H9 (cell line): ENCODE results near the gene BTBD18. TPM values are rescaled to one million over a fixed set of nuclear protein-coding genes. Genes with fewer than 3 reads are reported as not detected.
"Not testable (repeated sequence)": the region's sequence is repeated elsewhere in the genome, so short reads cannot be mapped to it uniquely, and the experiment has no call there.

Experiments
- DNase-seq: peaks from one replicate; pipeline ENCODE4 v3.0.0-alpha.2; 2017
- H2AFZ ChIP-seq: one replicate; pipeline ENCODE4 v1.6.1; 2013; ENCODE audit warnings: mild to moderate bottlenecking, low read length, control low read depth, moderate library complexity
- H2AK5ac ChIP-seq: 2 replicates; pipeline ENCODE4 v1.6.1; 2013; ENCODE audit warnings: low read length, control low read depth, mixed read lengths; ENCODE audit not compliant: insufficient read length
- H2BK120ac ChIP-seq: one replicate; pipeline ENCODE4 v1.6.1; 2013; ENCODE audit warnings: low read depth, mild to moderate bottlenecking, low read length, control low read depth, inconsistent platforms; ENCODE audit not compliant: poor library complexity, severe bottlenecking
- H2BK12ac ChIP-seq: 2 replicates; pipeline ENCODE4 v1.6.1; 2013; ENCODE audit warnings: low read length, control low read depth, mixed read lengths, low read depth; ENCODE audit not compliant: insufficient read length
- H2BK15ac ChIP-seq: 2 replicates; pipeline ENCODE4 v1.6.1; 2013; ENCODE audit warnings: low read depth, low read length, control low read depth
- H2BK20ac ChIP-seq: one replicate; pipeline ENCODE4 v1.6.1; 2013; ENCODE audit warnings: low read depth, mild to moderate bottlenecking, low read length, control low read depth, inconsistent platforms; ENCODE audit not compliant: poor library complexity, severe bottlenecking
- H2BK5ac ChIP-seq: 2 replicates; pipeline ENCODE4 v1.6.1; 2013; ENCODE audit warnings: low read length, control low read depth, mixed read lengths; ENCODE audit not compliant: insufficient read length
- H3K14ac ChIP-seq: 2 replicates; pipeline ENCODE4 v1.6.1; 2013; ENCODE audit warnings: low read length, control low read depth; ENCODE audit not compliant: insufficient read depth
- H3K18ac ChIP-seq: 2 replicates; pipeline ENCODE4 v1.6.1; 2013; ENCODE audit warnings: low read depth, mild to moderate bottlenecking, mixed read lengths, low read length, control low read depth; ENCODE audit not compliant: insufficient read length
- H3K23ac ChIP-seq: 2 replicates; pipeline ENCODE4 v1.6.1; 2013; ENCODE audit warnings: low read length, control low read depth, mixed read lengths, low read depth; ENCODE audit not compliant: insufficient read length
- H3K23me2 ChIP-seq: 2 replicates; pipeline ENCODE4 v1.6.1; 2013; ENCODE audit warnings: low read depth, mild to moderate bottlenecking, mixed read lengths, low read length, control low read depth; ENCODE audit not compliant: insufficient read length, poor library complexity, severe bottlenecking
- H3K27ac ChIP-seq: 2 replicates; pipeline ENCODE4 v1.5.1; 2013; ENCODE audit warnings: low read length, control low read depth, mixed read lengths, low read depth; ENCODE audit not compliant: insufficient read length
- H3K27me3 ChIP-seq: 2 replicates; pipeline ENCODE4 v1.6.1; 2013; ENCODE audit warnings: low read length, control low read depth, inconsistent platforms; ENCODE audit not compliant: insufficient read depth
- H3K4ac ChIP-seq: 2 replicates; pipeline ENCODE4 v1.6.1; 2013; ENCODE audit warnings: low read depth, mild to moderate bottlenecking, control low read depth, inconsistent platforms, low read length, moderate library complexity
- H3K4me1 ChIP-seq: 2 replicates; pipeline ENCODE4 v1.6.1; 2013; ENCODE audit warnings: low read length, control low read depth, inconsistent platforms; ENCODE audit not compliant: insufficient read depth
- H3K4me2 ChIP-seq: 2 replicates; pipeline ENCODE4 v1.6.1; 2013; ENCODE audit warnings: low read length, control low read depth, mixed read lengths; ENCODE audit not compliant: insufficient read length, insufficient read depth
- H3K56ac ChIP-seq: 2 replicates; pipeline ENCODE4 v1.6.1; 2013; ENCODE audit warnings: low read depth, mild to moderate bottlenecking, mixed read lengths, low read length, control low read depth; ENCODE audit not compliant: insufficient read length
- H3K79me1 ChIP-seq: 2 replicates; pipeline ENCODE4 v1.6.1; 2013; ENCODE audit warnings: low read depth, mild to moderate bottlenecking, moderate library complexity, low read length, control low read depth, inconsistent platforms; ENCODE audit not compliant: insufficient read depth, poor library complexity, severe bottlenecking
- H3K79me2 ChIP-seq: 2 replicates; pipeline ENCODE4 v1.6.1; 2013; ENCODE audit warnings: low read length, control low read depth, inconsistent platforms; ENCODE audit not compliant: insufficient read depth
- H3K9ac ChIP-seq: 2 replicates; pipeline ENCODE4 v1.6.1; 2013; ENCODE audit warnings: low read length, control low read depth, mixed read lengths; ENCODE audit not compliant: insufficient read length; ENCODE audit errors: extremely low read depth
- H3K9me3 ChIP-seq: one replicate; pipeline ENCODE4 v1.6.1; 2013; ENCODE audit warnings: low read depth, low read length, inconsistent platforms; ENCODE audit not compliant: control insufficient read depth
- H3T11ph ChIP-seq: one replicate; pipeline ENCODE4 v1.6.1; 2013; ENCODE audit warnings: mild to moderate bottlenecking, low read length, control low read depth, inconsistent platforms
- H4K20me1 ChIP-seq: one replicate; pipeline ENCODE4 v1.6.1; 2013; ENCODE audit not compliant: control insufficient read depth, insufficient read length, insufficient read depth
- H4K5ac ChIP-seq: 2 replicates; pipeline ENCODE4 v1.6.1; 2013; ENCODE audit warnings: low read depth, mild to moderate bottlenecking, mixed read lengths, low read length, control low read depth; ENCODE audit not compliant: insufficient read length
- H4K8ac ChIP-seq: replicated peaks from 2 replicates; pipeline ENCODE4 v1.6.1; 2013; ENCODE audit warnings: low read length, control low read depth, mixed read lengths, low read depth; ENCODE audit not compliant: insufficient read length
- H4K91ac ChIP-seq: 2 replicates; pipeline ENCODE4 v1.6.1; 2013; ENCODE audit warnings: low read depth, mild to moderate bottlenecking, moderate library complexity, mixed read lengths, low read length, control low read depth; ENCODE audit not compliant: insufficient read length
- H3K27ac Mint-ChIP-seq, 3 experiments: 2 replicates in 2 of 3; 3 replicates in 1 of 3; pipeline ENCODE4 v1.8.0; 2020 to 2021; ENCODE audit warnings: mixed read lengths in 3 of 3, mild to moderate bottlenecking in 1 of 3, moderate library complexity in 1 of 3
- H3K27me3 Mint-ChIP-seq: 2 replicates; pipeline ENCODE4 v1.8.0; 2021; ENCODE audit warnings: low read depth, mild to moderate bottlenecking, moderate library complexity, mixed read lengths
- H3K36me3 Mint-ChIP-seq, 3 experiments: 2 replicates in 2 of 3; 3 replicates in 1 of 3; pipeline ENCODE4 v1.8.0; 2020 to 2021; ENCODE audit warnings: low read depth in 3 of 3, mixed read lengths in 3 of 3; ENCODE audit not compliant: insufficient read depth in 1 of 3
- H3K4me1 Mint-ChIP-seq, 2 experiments: 2 replicates each; pipeline ENCODE4 v1.8.0; 2020; ENCODE audit warnings: mixed read lengths in 2 of 2
- H3K4me3 Mint-ChIP-seq, 2 experiments: 2 replicates in 1 of 2; 3 replicates in 1 of 2; pipeline ENCODE4 v1.8.0; 2020 to 2021; ENCODE audit warnings: mild to moderate bottlenecking in 2 of 2, mixed read lengths in 2 of 2, moderate library complexity in 1 of 2
- H3K9me3 Mint-ChIP-seq, 2 experiments: 2 replicates in 1 of 2; 3 replicates in 1 of 2; pipeline ENCODE4 v1.8.0; 2020; ENCODE audit warnings: mild to moderate bottlenecking in 2 of 2, mixed read lengths in 2 of 2, moderate library complexity in 1 of 2
- WGBS: extraction: QIAGEN DNeasy Blood & Tissue Kit; methylation state at CpG from one replicate; pipeline ENCODE4 v1.1.7; 2013; ENCODE audit warnings: missing lambda C conversion rate, low lambda C conversion rate, mixed read lengths; ENCODE audit not compliant: insufficient read length; ENCODE audit errors: extremely low coverage; 5-methylcytosine and 5-hydroxymethylcytosine counted together
- total RNA-seq: library from RNA; stranded (reverse); gene quantifications from 2 replicates; pipeline ENCODE4 v1.2.1, GENCODE V29; 2021
- TF ChIP-seq, protein P1 (sequence below): fragments of 200-600 bp; sonication (generic); conservative IDR thresholded peaks from 3 replicates; pipeline ENCODE4 v1.8.0; 2021; ENCODE audit warnings: antibody characterized with exemption, mild to moderate bottlenecking

The BTBD18 gene
- total RNA-seq, 1 experiment from 2014 or later, result not detected

DNA sequence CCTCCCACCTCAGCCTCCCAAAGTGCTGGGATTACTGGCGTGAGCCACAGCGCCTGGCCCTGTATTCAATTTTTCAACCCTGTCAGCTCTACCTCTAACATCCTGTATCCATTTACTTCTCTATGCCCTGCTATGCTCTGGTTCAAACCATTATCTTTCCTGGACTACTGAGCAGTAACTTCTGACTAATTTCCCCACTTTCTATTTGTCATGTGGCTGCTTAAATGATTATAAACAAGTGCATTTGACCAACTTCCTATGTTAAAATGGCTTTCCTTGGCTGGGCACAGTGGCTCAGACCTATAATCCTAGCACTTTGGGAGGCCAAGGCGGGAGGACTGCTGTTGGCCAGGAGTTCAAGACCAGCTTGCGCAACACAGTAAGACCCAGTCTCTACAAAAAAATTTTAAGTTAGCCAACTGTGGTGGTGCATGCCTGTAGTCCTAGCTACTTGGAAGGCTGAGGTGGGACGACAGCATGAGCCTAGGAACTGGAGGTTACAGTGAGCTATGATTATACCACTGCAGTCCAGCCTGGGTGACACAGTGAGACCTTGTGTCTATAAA, 41.7 kb downstream of the BTBD18 start:
- Histone ChIP-seq H3K23me2 (no peaks in the 10 kb centered on the region), H2AFZ (no peak overlapping the region), H4K20me1 (no peaks in the 10 kb centered on the region), H2BK12ac (no peak overlapping the region), H4K91ac (no peak overlapping the region), H2AK5ac (no peak overlapping the region), H3K27me3 (no peaks in the 10 kb centered on the region), H4K5ac (no peak overlapping the region), H3K27ac (no peak overlapping the region), H3K4ac (no peak overlapping the region), H3K4me1 (no peaks in the 10 kb centered on the region), H3K9me3 (no peaks in the 10 kb centered on the region), H2BK5ac (no peak overlapping the region), H3K56ac (no peak overlapping the region), H3K79me1 (no peaks in the 10 kb centered on the region), H3K18ac (no peak overlapping the region), H2BK20ac (no peak overlapping the region), H3K23ac (no peak overlapping the region), H3K4me2 (no peak overlapping the region), H3K9ac (no peak overlapping the region), H3K79me2 (peaks cover 21% of the 10 kb centered on the region; the same call in 1 of the 2 replicates), H3T11ph (no peak overlapping the region), H2BK120ac (no peak overlapping the region), H3K14ac (no peak overlapping the region), H4K8ac (no peak overlapping the region), H2BK15ac (no peak overlapping the region)
- peak overlapping the region in 1 of 2 experiments; percentile 32; a peak in 2 of 5 replicates for H3K4me3 Mint-ChIP-seq
- peaks cover 13 to 25% of the 10 kb centered on the region in 2 experiments for H3K4me1 Mint-ChIP-seq
- H3K27me3 Mint-ChIP-seq, result no peaks in the 10 kb centered on the region
- TF ChIP-seq, protein P1, sequence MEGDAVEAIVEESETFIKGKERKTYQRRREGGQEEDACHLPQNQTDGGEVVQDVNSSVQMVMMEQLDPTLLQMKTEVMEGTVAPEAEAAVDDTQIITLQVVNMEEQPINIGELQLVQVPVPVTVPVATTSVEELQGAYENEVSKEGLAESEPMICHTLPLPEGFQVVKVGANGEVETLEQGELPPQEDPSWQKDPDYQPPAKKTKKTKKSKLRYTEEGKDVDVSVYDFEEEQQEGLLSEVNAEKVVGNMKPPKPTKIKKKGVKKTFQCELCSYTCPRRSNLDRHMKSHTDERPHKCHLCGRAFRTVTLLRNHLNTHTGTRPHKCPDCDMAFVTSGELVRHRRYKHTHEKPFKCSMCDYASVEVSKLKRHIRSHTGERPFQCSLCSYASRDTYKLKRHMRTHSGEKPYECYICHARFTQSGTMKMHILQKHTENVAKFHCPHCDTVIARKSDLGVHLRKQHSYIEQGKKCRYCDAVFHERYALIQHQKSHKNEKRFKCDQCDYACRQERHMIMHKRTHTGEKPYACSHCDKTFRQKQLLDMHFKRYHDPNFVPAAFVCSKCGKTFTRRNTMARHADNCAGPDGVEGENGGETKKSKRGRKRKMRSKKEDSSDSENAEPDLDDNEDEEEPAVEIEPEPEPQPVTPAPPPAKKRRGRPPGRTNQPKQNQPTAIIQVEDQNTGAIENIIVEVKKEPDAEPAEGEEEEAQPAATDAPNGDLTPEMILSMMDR, result no peak
- H3K27ac Mint-ChIP-seq, result peak overlapping the region in 1 of 3 experiments; percentile 12; a peak in 1 of 7 replicates
- no peaks in the 10 kb centered on the region; a peak in 1 of 5 replicates for H3K9me3 Mint-ChIP-seq
- WGBS, result no CpG with 5 or more reads among the region's 5 CpGs
- peaks cover 7 to 12% (median 11%) of the 10 kb centered on the region in 3 experiments for H3K36me3 Mint-ChIP-seq
- no peak for DNase-seq

DNA sequence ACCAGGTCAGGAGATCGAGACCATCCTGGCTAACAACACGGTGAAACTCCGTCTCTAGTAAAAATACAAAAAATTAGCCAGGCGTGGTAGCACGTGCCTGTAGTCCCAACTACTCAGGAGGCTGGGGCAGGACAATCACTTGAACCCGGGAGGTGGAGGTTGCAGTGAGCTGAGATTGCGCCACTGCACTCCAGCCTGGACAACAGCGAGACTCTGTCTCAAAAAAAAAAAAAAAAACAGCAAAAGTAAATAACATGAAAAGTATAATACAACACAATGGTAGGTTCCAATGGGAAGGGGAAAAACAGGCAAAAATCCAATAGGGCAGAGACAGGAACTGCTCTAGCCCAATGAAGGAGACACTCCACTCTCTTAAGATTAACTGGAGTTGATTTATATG, 46.2 kb downstream of the BTBD18 start:
- WGBS, result no CpG with 5 or more reads among the region's 8 CpGs
- not testable (repeated sequence) for H3K9me3 Mint-ChIP-seq, H3K18ac ChIP-seq, H2BK5ac ChIP-seq, H3K9ac ChIP-seq, H4K20me1 ChIP-seq, H3K27me3 ChIP-seq, H3K9me3 ChIP-seq, H3K4me3 Mint-ChIP-seq, DNase-seq, H2BK20ac ChIP-seq, H2BK15ac ChIP-seq, H3K4me2 ChIP-seq, H3K27ac ChIP-seq, H2BK12ac ChIP-seq, H3K4me1 Mint-ChIP-seq, H3K4ac ChIP-seq, H3K4me1 ChIP-seq, H3T11ph ChIP-seq, H3K79me2 ChIP-seq, H4K91ac ChIP-seq, H3K79me1 ChIP-seq, H3K27me3 Mint-ChIP-seq, H4K5ac ChIP-seq, H3K23me2 ChIP-seq, H4K8ac ChIP-seq, H3K56ac ChIP-seq, H2AK5ac ChIP-seq, H2BK120ac ChIP-seq, H2AFZ ChIP-seq, H3K23ac ChIP-seq, H3K14ac ChIP-seq
- Mint-ChIP-seq H3K27ac (peak overlapping the region in 1 of 3 experiments; percentile 72; a peak in 1 of 7 replicates), H3K36me3 (peaks cover 13 to 45% (median 27%) of the 10 kb centered on the region in 3 experiments; a peak in 6 of 7 replicates)
